ENCODE measurements around the gene HMGCL. TPM values are rescaled to one million over a fixed set of nuclear protein-coding genes. Genes with fewer than 3 reads are reported as not detected.

Gene HMGCL
- total RNA-seq, 2 experiments from 2014 or later, result 44.9 to 46.0 TPM

DNA sequence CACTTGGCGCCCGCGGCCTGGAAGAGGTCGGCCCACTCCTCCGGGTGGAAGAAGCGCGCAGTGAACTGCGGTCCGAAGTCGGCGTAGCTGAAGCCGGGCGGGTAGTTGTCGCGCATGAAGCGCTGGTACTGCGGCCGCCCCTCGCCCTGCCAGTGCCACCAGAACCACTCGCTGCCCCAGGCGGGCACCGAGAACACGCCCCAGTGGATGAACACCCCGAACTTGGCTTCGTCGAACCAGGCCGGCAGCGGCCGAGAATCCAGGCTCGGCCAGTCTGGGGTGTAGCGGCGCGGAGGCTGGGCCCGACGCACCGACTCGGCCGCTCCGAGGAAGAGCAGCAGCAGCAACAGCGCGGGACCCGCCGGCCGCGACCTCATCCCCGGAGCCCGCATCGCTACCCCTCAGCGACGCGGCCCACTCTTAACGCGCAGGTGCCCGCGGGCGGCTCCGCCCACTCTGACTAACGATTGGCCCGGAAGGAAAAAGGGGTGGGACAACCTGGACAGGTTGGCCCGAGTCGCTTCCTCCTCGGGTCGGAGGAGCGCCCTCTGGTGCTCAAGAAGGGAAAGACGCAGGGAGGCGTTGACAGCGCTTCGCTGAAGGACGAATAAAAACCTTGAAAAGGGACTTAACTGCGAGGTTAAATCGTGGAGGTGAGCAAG, 42.8 kb upstream of the HMGCL start, which contains the start of gene FUCA1:
Gene FUCA1, minus strand, starts transcription at position 396 of the 662 bp plus-strand sequence. Its CDS starts 4 bp downstream, at position 392.
- peak; percentile 98 for ATAC-seq
- Mint-ChIP-seq H3K27me3 (no peaks in the 10 kb centered on the region), H3K4me3 (peak within 1 kb of the TSS; percentile 76), H3K4me1 (ENCODE audit: low read depth) (peaks cover 18% of the 10 kb centered on the region), H3K36me3 (ENCODE audit: low read depth) (peaks cover 4% of the 10 kb centered on the region), H3K9me3 (no peaks in the 10 kb centered on the region), H3K27ac (peak within 1 kb of the TSS; percentile 53)
- TF ChIP-seq, protein P1, sequence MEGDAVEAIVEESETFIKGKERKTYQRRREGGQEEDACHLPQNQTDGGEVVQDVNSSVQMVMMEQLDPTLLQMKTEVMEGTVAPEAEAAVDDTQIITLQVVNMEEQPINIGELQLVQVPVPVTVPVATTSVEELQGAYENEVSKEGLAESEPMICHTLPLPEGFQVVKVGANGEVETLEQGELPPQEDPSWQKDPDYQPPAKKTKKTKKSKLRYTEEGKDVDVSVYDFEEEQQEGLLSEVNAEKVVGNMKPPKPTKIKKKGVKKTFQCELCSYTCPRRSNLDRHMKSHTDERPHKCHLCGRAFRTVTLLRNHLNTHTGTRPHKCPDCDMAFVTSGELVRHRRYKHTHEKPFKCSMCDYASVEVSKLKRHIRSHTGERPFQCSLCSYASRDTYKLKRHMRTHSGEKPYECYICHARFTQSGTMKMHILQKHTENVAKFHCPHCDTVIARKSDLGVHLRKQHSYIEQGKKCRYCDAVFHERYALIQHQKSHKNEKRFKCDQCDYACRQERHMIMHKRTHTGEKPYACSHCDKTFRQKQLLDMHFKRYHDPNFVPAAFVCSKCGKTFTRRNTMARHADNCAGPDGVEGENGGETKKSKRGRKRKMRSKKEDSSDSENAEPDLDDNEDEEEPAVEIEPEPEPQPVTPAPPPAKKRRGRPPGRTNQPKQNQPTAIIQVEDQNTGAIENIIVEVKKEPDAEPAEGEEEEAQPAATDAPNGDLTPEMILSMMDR (IDR thresholded peaks at IDR 0.05), result peak; percentile 87
- ChIA-PET POLR2A (no interaction called here), CTCF (interaction anchor here (0.9 to 4.1 kb wide), 9 partner anchors 10 to 96 kb away, joined by 3 to 33 read pairs (median 4); partner anchors contain the start of gene GALE)
- peak; percentile 96 for DNase-seq
- intact Hi-C loops (cut with micrococcal nuclease), result loop anchor here (5.0 kb wide), 1 partner anchor 66 kb away; the partner anchor contains the start of gene GALE

DNA sequence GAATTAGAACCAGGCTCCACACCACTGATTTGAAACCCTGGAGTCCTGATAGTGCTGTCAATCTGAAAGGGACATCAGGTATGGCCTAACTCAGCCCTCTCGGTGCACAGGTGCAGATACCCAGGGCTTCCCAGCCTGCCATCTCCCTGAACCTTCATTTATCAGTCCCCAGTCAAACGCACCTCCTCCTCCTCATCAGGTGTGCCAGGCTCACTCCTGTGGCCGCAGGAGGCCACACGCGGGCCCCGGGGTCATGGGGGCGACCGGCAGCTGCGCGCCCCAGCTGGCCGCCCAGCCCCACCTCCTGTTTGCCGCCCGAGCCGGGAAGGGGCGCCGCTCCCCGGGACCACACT, 42.3 kb upstream of the HMGCL start:
- H3K36me3 Mint-ChIP-seq (ENCODE audit: low read depth), result peaks cover 6% of the 10 kb centered on the region
- intact Hi-C loops (cut with micrococcal nuclease), result loop anchor here (5.0 kb wide), 1 partner anchor 65 kb away; the partner anchor contains the start of gene GALE
- H3K9me3 Mint-ChIP-seq, result no peaks in the 10 kb centered on the region
- TF ChIP-seq, protein P1 (IDR thresholded peaks at IDR 0.05), result no peak
- H3K27me3 Mint-ChIP-seq, result no peaks in the 10 kb centered on the region
- ATAC-seq (no peak), DNase-seq (no peak)
- ChIA-PET CTCF (interaction anchor here (0.9 to 4.1 kb wide), 5 partner anchors 10 to 96 kb away, joined by 3 to 33 read pairs (median 11); no protein-coding TSS in a partner anchor), POLR2A (no interaction called here)
- H3K4me3 Mint-ChIP-seq, result peak overlapping the region; percentile 76
- H3K4me1 Mint-ChIP-seq (ENCODE audit: low read depth), result peaks cover 18% of the 10 kb centered on the region
- no peak overlapping the region for H3K27ac Mint-ChIP-seq

DNA sequence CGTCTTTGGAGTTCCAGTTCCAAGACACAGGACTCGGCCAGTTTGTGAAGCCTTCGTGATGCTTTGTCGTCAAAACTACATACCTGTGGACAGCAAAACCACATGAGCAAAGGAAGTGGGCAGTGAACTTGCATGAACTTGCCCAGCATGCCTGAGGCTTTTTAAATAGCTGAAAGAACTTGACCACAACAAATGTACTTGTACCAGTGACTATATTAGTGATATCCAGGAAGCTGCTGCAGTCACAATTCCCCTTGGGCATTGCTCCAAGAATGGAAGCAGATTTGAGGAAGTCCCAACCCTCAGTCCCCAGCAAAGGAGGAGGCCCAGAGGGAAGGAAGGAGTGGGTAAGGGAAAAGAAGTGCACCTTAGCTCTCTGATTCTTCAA, 40.3 kb upstream of the HMGCL start:
- Mint-ChIP-seq H3K36me3 (ENCODE audit: low read depth) (peaks cover 9% of the 10 kb centered on the region), H3K4me1 (ENCODE audit: low read depth) (peaks cover 18% of the 10 kb centered on the region), H3K9me3 (no peaks in the 10 kb centered on the region), H3K4me3 (no peak overlapping the region), H3K27ac (no peak overlapping the region), H3K27me3 (no peaks in the 10 kb centered on the region)
- intact Hi-C loops (cut with micrococcal nuclease), result loop anchor here (5.0 kb wide), 1 partner anchor 63 kb away; the partner anchor contains the start of gene GALE
- CTCF ChIA-PET, result interaction anchor here (1.1 to 2.0 kb wide), 3 partner anchors 17 to 205 kb away, joined by 3 to 6 read pairs (median 4); no protein-coding TSS in a partner anchor
- ATAC-seq, result no peak
- no peak for DNase-seq
- POLR2A ChIA-PET, result no interaction called here
- TF ChIP-seq, protein P1 (IDR thresholded peaks at IDR 0.05), result no peak

DNA sequence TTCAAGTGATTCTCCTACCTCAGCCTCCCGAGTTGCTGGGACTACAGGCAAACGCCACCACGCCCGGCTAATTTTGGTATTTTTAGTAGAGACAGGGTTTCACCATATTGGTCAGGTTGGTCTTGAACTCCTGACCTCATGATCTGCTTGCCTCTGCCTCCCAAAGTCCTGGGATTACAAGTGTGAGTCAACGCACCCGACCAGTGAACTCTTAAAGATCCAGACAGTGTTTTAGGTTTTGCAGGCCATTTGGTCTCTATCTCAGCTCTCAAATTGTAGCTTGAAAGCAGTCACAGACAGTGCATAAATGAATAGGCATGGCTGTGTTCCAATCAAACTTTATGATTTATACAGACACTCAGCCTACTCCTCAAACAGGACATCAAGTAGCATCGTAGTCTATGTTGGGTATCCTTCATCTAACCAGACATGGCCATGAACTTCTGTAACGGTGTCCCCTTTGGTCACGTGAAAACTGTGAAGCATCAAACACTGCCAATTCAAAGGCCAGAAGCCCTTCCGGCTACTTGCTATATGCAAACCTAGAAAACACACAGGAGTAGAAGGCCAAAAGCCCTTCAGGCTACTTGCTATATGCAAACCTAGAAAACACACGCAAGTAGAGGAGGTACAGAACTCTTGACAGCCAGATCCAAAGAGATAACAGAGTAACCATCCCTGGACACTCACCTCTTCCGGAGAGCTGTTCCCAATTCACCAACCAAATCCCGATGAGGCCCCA, 39.7 kb upstream of the HMGCL start:
- Mint-ChIP-seq H3K27ac (no peak overlapping the region), H3K4me3 (no peak overlapping the region), H3K9me3 (no peaks in the 10 kb centered on the region), H3K36me3 (ENCODE audit: low read depth) (peaks cover 9% of the 10 kb centered on the region), H3K4me1 (ENCODE audit: low read depth) (peaks cover 18% of the 10 kb centered on the region), H3K27me3 (no peaks in the 10 kb centered on the region)
- CTCF ChIA-PET, result interaction anchor here (2.0 kb wide), 1 partner anchor 54 kb away, joined by 6 read pairs; no protein-coding TSS in a partner anchor
- intact Hi-C loops (cut with micrococcal nuclease), result loop anchor here (5.0 kb wide), 1 partner anchor 63 kb away; the partner anchor contains the start of gene GALE
- POLR2A ChIA-PET, result no interaction called here
- TF ChIP-seq, protein P1 (IDR thresholded peaks at IDR 0.05), result no peak
- DNase-seq (no peak), ATAC-seq (no peak)

All from activated CD8-positive, alpha-beta T cell treated with anti-CD3 and anti-CD28 coated beads for 36 hours (primary cell).